ENCODE data around the gene RNU5B-1. TPM values are rescaled to one million over a fixed set of nuclear protein-coding genes. Genes with fewer than 3 reads are reported as not detected.

RNU5B-1 gene
- total and polyA plus RNA-seq, 2 experiments from 2014 or later = not detected

- no peaks in the 10 kb centered on the region for H3K36me3 ChIP-seq (replicated peaks; ENCODE audit: insufficient read depth, low read depth)
- WGBS (ENCODE audit: low lambda C conversion rate, missing lambda C conversion rate) = 40% methylated on average over 5 of the region's 5 CpGs
- TF ChIP-seq CTCF (IDR thresholded peaks at IDR 0.05; ENCODE audit: poor library complexity) (peak; percentile 89), EZH2 (IDR thresholded peaks at IDR 0.05; ENCODE audit: borderline replicate concordance) (no peak), EZH2phosphoT487 (IDR thresholded peaks at IDR 0.05; ENCODE audit: low read depth, severe bottlenecking, unreplicated experiment) (no peak)
Observed at GRCh38 chr15:65318870-65319356, 14.4 kb downstream of the RNU5B-1 start.

GRCh38 chr15:65323071-65323511 lies 18.6 kb downstream of the RNU5B-1 start:
- WGBS (ENCODE audit: low lambda C conversion rate, missing lambda C conversion rate) = 44% methylated on average over 9 of the region's 9 CpGs
- no peaks in the 10 kb centered on the region for H3K79me2 ChIP-seq
- no peaks in the 10 kb centered on the region for H3K9me3 ChIP-seq (ENCODE audit: low read depth)
- no peak overlapping the region for H3K4me2 ChIP-seq
- no peak overlapping the region for H3K4me3 ChIP-seq
- peak; percentile 76 for DNase-seq (ENCODE audit: low spot score)
- H3K27ac ChIP-seq = no peak overlapping the region
- no peak for TF ChIP-seq EZH2 (IDR thresholded peaks at IDR 0.05; ENCODE audit: borderline replicate concordance)
- TF ChIP-seq EZH2phosphoT487 (IDR thresholded peaks at IDR 0.05; ENCODE audit: low read depth, severe bottlenecking, unreplicated experiment) = no peak
- no peak for TF ChIP-seq CTCF (IDR thresholded peaks at IDR 0.05; ENCODE audit: poor library complexity)
- H3K36me3 ChIP-seq (replicated peaks; ENCODE audit: insufficient read depth, low read depth) = no peaks in the 10 kb centered on the region
- H3K27me3 ChIP-seq = no peaks in the 10 kb centered on the region
- H2AFZ ChIP-seq = no peak overlapping the region
- H4K20me1 ChIP-seq (ENCODE audit: insufficient read depth, poor library complexity, severe bottlenecking) = no peaks in the 10 kb centered on the region
- H3K9me2 ChIP-seq (replicated peaks; ENCODE audit: insufficient read depth) = no peaks in the 10 kb centered on the region
- peaks cover 9% of the 10 kb centered on the region for H3K4me1 ChIP-seq (ENCODE audit: insufficient read depth)

More at GRCh38 chr15:65318870-65319356, 14.4 kb downstream of the RNU5B-1 start:
- H3K4me1 ChIP-seq (ENCODE audit: insufficient read depth) = no peaks in the 10 kb centered on the region
- no peak overlapping the region for H3K4me3 ChIP-seq
- H2AFZ ChIP-seq = no peak overlapping the region
- no peaks in the 10 kb centered on the region for H3K79me2 ChIP-seq
- no peak overlapping the region for H3K27ac ChIP-seq
- no peaks in the 10 kb centered on the region for H3K27me3 ChIP-seq
- no peaks in the 10 kb centered on the region for H4K20me1 ChIP-seq (ENCODE audit: insufficient read depth, poor library complexity, severe bottlenecking)
- H3K9me3 ChIP-seq (ENCODE audit: low read depth) = no peaks in the 10 kb centered on the region
- peak; percentile 90 for DNase-seq (ENCODE audit: low spot score)
- H3K4me2 ChIP-seq = no peak overlapping the region
- H3K9me2 ChIP-seq (replicated peaks; ENCODE audit: insufficient read depth) = no peaks in the 10 kb centered on the region

GRCh38 chr15:65326117-65326526 lies 21.6 kb downstream of the RNU5B-1 start:
- TF ChIP-seq CTCF (IDR thresholded peaks at IDR 0.05; ENCODE audit: poor library complexity) (no peak), EZH2phosphoT487 (IDR thresholded peaks at IDR 0.05; ENCODE audit: low read depth, severe bottlenecking, unreplicated experiment) (no peak), EZH2 (IDR thresholded peaks at IDR 0.05; ENCODE audit: borderline replicate concordance) (no peak)
- H3K79me2 ChIP-seq = no peaks in the 10 kb centered on the region
- H3K27ac ChIP-seq = no peak overlapping the region
- no peaks in the 10 kb centered on the region for H3K9me2 ChIP-seq (replicated peaks; ENCODE audit: insufficient read depth)
- no peak overlapping the region for H3K4me3 ChIP-seq
- peak overlapping the region; percentile 45 for H3K4me2 ChIP-seq
- no peaks in the 10 kb centered on the region for H3K27me3 ChIP-seq
- no peak overlapping the region for H2AFZ ChIP-seq
- no peaks in the 10 kb centered on the region for H3K36me3 ChIP-seq (replicated peaks; ENCODE audit: insufficient read depth, low read depth)
- no peaks in the 10 kb centered on the region for H3K9me3 ChIP-seq (ENCODE audit: low read depth)
- H4K20me1 ChIP-seq (ENCODE audit: insufficient read depth, poor library complexity, severe bottlenecking) = no peaks in the 10 kb centered on the region
- peaks cover 9% of the 10 kb centered on the region for H3K4me1 ChIP-seq (ENCODE audit: insufficient read depth)
- 32% methylated on average over 12 of the region's 12 CpGs for WGBS (ENCODE audit: low lambda C conversion rate, missing lambda C conversion rate)
- DNase-seq (ENCODE audit: low spot score) = peak; percentile 51
